MM.1S (cell line): ENCODE results near the gene AMFR.

Source experiments
- DNase-seq: peaks from one replicate; pipeline ENCODE4 v3.0.0-alpha.2; 2015
- H2AFZ ChIP-seq: fragments of 300-600 bp; sonication (generic); 2 replicates; pipeline ENCODE4 v1.6.0; 2016; ENCODE audit warnings: antibody characterized with exemption, low read length
- H3F3A ChIP-seq: fragments of 300-600 bp; sonication (generic); 2 replicates; pipeline ENCODE4 v1.6.1; 2016; ENCODE audit warnings: mild to moderate bottlenecking, antibody characterized with exemption, low read length, moderate library complexity, mixed read lengths; ENCODE audit not compliant: insufficient read depth
- H3K27ac ChIP-seq: fragments of 300-600 bp; sonication (generic); 2 replicates; pipeline ENCODE4 v1.5.1; 2016; ENCODE audit warnings: mild to moderate bottlenecking, low read length
- H3K27me3 ChIP-seq: fragments of 300-600 bp; sonication (generic); replicated peaks from 2 replicates; pipeline ENCODE4 v1.6.0; 2016; ENCODE audit warnings: low read length; ENCODE audit not compliant: insufficient read depth
- H3K36me3 ChIP-seq: fragments of 300-600 bp; sonication (generic); replicated peaks from 2 replicates; pipeline ENCODE4 v1.6.1; 2016; ENCODE audit warnings: mild to moderate bottlenecking, low read length, mixed read lengths; ENCODE audit not compliant: insufficient read depth
- H3K4me1 ChIP-seq: fragments of 300-600 bp; sonication (generic); 2 replicates; pipeline ENCODE4 v1.6.1; 2016; ENCODE audit warnings: low read length, mixed read lengths
- H3K4me2 ChIP-seq: fragments of 300-600 bp; sonication (generic); 2 replicates; pipeline ENCODE4 v1.6.0; 2016; ENCODE audit warnings: low read depth, low read length
- H3K4me3 ChIP-seq: fragments of 300-600 bp; sonication (generic); 2 replicates; pipeline ENCODE4 v1.5.1; 2016; ENCODE audit warnings: low read length, mixed read lengths
- H3K79me2 ChIP-seq: fragments of 300-600 bp; sonication (generic); 2 replicates; pipeline ENCODE4 v1.6.1; 2016; ENCODE audit warnings: mixed run types, low read length, mixed read lengths
- H3K9ac ChIP-seq: fragments of 300-600 bp; sonication (generic); 2 replicates; pipeline ENCODE4 v1.6.1; 2016; ENCODE audit warnings: low read length, mixed read lengths
- H3K9me2 ChIP-seq: fragments of 300-600 bp; sonication (generic); replicated peaks from 2 replicates; pipeline ENCODE4 v1.6.1; 2016; ENCODE audit warnings: mild to moderate bottlenecking, low read length, mixed read lengths; ENCODE audit not compliant: insufficient read depth
- H3K9me3 ChIP-seq: fragments of 300-600 bp; sonication (generic); replicated peaks from 2 replicates; pipeline ENCODE4 v1.6.1; 2016; ENCODE audit warnings: mild to moderate bottlenecking, low read length, mixed read lengths; ENCODE audit not compliant: insufficient read depth
- H4K20me1 ChIP-seq: fragments of 300-600 bp; sonication (generic); 2 replicates; pipeline ENCODE4 v1.6.1; 2016; ENCODE audit warnings: mild to moderate bottlenecking, low read length, moderate library complexity, mixed read lengths; ENCODE audit not compliant: insufficient read depth
- EZH2 ChIP-seq: fragments of 300-600 bp; sonication (generic); optimal IDR thresholded peaks from 2 replicates; pipeline ENCODE3; 2017; ENCODE audit warnings: low read depth, mild to moderate bottlenecking, antibody characterized with exemption, low read length, mixed read lengths
- EZH2phosphoT487 ChIP-seq: fragments of 300-600 bp; sonication (generic); IDR thresholded peaks from 2 replicates; pipeline ENCODE4 v1.6.1; 2018; ENCODE audit warnings: antibody characterized with exemption, low read length
- TF ChIP-seq, protein P1 (sequence below): fragments of 300-600 bp; sonication (generic); IDR thresholded peaks from 2 replicates; pipeline ENCODE4 v1.5.1; 2016; ENCODE audit warnings: antibody characterized with exemption, low read length, mixed read lengths

AMFR gene

DNA sequence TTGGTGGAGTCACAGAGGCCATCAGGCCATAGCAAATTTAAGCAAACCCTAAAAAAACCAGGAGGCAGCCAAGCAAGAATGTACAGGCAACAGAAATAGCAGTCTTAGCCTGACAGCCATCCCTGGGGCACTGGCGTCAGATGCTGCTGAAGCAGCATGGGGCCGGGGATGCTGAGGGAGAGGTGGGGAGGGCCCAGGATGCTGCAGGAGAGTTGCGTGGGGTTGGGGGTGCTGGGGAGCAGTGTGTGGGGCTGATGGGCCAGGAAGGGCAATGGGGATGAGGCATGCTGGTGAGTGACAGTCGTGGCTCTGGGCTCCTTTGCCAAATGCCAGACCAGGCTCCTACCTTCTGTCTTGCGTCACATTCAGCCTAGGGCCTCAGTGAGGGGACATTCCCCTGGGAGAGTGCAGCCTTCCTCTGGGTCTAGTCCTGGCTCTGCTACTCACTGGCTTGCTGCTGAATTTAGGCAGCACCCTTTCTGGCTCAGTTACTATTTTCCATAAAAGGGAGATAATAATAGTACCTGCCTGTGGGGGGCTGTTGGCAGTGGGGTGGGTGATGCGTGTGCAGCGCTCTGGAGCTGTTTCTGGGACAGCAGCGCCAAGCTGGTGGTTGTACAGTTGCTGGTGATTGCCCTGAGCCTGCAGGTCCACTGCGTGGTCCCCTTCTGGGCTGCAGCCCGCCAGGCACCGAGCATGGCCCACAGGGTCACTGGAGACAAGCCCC lies 88.1 kb downstream of the AMFR start:
- no peaks in the 10 kb centered on the region for H3K9me2 ChIP-seq
- H3K27me3 ChIP-seq: peaks cover 33% of the 10 kb centered on the region; the same call in 1 of the 2 replicates
- TF ChIP-seq, protein P1, sequence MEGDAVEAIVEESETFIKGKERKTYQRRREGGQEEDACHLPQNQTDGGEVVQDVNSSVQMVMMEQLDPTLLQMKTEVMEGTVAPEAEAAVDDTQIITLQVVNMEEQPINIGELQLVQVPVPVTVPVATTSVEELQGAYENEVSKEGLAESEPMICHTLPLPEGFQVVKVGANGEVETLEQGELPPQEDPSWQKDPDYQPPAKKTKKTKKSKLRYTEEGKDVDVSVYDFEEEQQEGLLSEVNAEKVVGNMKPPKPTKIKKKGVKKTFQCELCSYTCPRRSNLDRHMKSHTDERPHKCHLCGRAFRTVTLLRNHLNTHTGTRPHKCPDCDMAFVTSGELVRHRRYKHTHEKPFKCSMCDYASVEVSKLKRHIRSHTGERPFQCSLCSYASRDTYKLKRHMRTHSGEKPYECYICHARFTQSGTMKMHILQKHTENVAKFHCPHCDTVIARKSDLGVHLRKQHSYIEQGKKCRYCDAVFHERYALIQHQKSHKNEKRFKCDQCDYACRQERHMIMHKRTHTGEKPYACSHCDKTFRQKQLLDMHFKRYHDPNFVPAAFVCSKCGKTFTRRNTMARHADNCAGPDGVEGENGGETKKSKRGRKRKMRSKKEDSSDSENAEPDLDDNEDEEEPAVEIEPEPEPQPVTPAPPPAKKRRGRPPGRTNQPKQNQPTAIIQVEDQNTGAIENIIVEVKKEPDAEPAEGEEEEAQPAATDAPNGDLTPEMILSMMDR: no peak
- no peak for TF ChIP-seq EZH2phosphoT487
- no peak for TF ChIP-seq EZH2
- no peak for DNase-seq
- no peaks in the 10 kb centered on the region for H3F3A ChIP-seq
- H4K20me1 ChIP-seq: no peaks in the 10 kb centered on the region
- H3K9ac ChIP-seq: no peak overlapping the region
- H3K27ac ChIP-seq: no peak overlapping the region
- H3K79me2 ChIP-seq: no peaks in the 10 kb centered on the region
- no peaks in the 10 kb centered on the region for H3K9me3 ChIP-seq
- H3K36me3 ChIP-seq: no peaks in the 10 kb centered on the region
- H2AFZ ChIP-seq: no peak overlapping the region
- no peak overlapping the region for H3K4me3 ChIP-seq
- no peak overlapping the region for H3K4me2 ChIP-seq
- no peaks in the 10 kb centered on the region for H3K4me1 ChIP-seq

DNA sequence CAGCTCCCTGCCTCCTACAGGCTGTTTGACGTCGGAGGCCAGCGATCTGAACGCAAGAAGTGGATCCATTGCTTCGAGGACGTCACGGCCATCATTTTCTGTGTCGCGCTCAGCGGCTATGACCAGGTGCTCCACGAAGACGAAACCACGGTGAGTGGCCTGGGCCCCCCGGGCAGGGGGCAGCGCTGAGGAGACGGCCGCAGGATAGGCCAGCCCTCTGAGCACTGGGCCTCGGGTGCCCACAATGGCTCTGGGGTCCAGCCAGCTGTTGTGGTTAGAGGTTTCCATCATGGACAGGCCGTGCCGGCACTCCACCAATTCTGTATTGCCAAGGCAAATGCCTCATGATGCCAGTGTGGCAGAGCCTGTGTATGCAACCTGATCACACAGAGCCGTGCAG lies 88.6 kb downstream of the AMFR start:
- Histone ChIP-seq H3K27me3 (peaks cover 32% of the 10 kb centered on the region; the same call in 1 of the 2 replicates), H2AFZ (no peak overlapping the region), H3K79me2 (no peaks in the 10 kb centered on the region), H3K4me3 (no peak overlapping the region), H3K4me2 (no peak overlapping the region), H3K9me2 (no peaks in the 10 kb centered on the region), H3K36me3 (no peaks in the 10 kb centered on the region), H4K20me1 (no peaks in the 10 kb centered on the region), H3K9me3 (no peaks in the 10 kb centered on the region), H3K27ac (no peak overlapping the region), H3F3A (no peaks in the 10 kb centered on the region), H3K9ac (no peak overlapping the region), H3K4me1 (no peaks in the 10 kb centered on the region)
- no peak for DNase-seq
- TF ChIP-seq, protein P1: no peak
- TF ChIP-seq EZH2phosphoT487: no peak
- TF ChIP-seq EZH2: no peak

DNA sequence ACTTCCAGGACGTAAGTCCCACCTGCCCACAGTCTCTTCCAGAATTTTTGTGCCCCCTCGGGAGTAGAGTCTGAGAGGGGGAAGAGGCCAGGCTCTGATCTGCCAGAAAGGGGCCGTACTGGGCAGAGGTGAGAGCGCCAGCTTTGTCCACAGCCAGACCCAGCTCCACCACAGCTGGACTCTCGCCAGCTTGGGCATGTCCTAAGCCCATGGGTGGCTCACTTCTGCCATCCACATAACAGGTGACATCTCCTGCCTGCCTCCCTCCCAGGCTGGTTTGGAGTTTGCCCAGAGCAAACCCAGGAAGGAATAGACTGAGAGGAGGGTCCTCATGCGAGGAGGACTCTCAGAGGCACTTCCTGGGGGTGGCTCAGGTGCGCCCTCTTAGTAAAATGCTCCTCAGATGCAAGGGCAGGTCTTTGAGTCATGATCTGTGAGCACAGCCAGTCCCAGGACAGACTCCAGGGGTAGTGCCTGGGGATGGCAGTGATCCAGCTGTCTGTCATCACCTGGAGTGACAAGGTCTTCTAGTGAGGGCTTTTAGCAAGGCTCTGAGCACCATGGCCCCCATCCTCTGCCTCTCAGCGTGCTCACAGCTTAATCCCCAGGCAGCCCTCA lies 89.2 kb downstream of the AMFR start:
- Histone ChIP-seq H3K4me2 (no peak overlapping the region), H4K20me1 (no peaks in the 10 kb centered on the region), H3F3A (no peaks in the 10 kb centered on the region), H3K9ac (no peak overlapping the region), H3K27ac (no peak overlapping the region), H3K4me1 (no peaks in the 10 kb centered on the region), H3K9me3 (no peaks in the 10 kb centered on the region), H3K36me3 (no peaks in the 10 kb centered on the region), H3K27me3 (peaks cover 27% of the 10 kb centered on the region; the same call in 1 of the 2 replicates), H3K79me2 (no peaks in the 10 kb centered on the region), H2AFZ (no peak overlapping the region), H3K9me2 (no peaks in the 10 kb centered on the region), H3K4me3 (no peak overlapping the region)
- DNase-seq: no peak
- no peak for TF ChIP-seq EZH2phosphoT487
- no peak for TF ChIP-seq EZH2
- TF ChIP-seq, protein P1: no peak
